ENCODE measurements around the gene RIMS4.
A peak's percentile ranks its signal among the peaks of the same experiment; 100 is the strongest.

- TF ChIP-seq CTCF (IDR thresholded peaks at IDR 0.05) = no peak
- TF ChIP-seq POLR2AphosphoS5 (IDR thresholded peaks at IDR 0.05) = peak in 1 of 3 donors; percentile 34
- no peak for TF ChIP-seq POLR2A (IDR thresholded peaks at IDR 0.05)
- no peak for TF ChIP-seq EP300 (IDR thresholded peaks at IDR 0.05)
Observed at GRCh38 chr20:44720997-44721784, 89.2 kb downstream of the RIMS4 start.
